Fibroblast of the conjunctiva (primary cell): ENCODE results near the gene PRICKLE1.

ENCODE experiments used
- DNase-seq: peaks from one replicate; pipeline ENCODE4 v3.0.0-alpha.2; 2010; ENCODE audit warnings: low read depth

The PRICKLE1 gene

GRCh38 chr12:42589465-42590329 is at the start of gene PRICKLE1:
TSS of gene PRICKLE1 (minus strand) at chr12:42589746. CDS start at chr12:42472516, 117,230 bp downstream.
- no peak for DNase-seq

- DNase-seq, result no peak
Observed at GRCh38 chr12:42638697-42639096, 49.2 kb upstream of the PRICKLE1 start.

- DNase-seq, result no peak
Observed at GRCh38 chr12:42638011-42638410, 48.5 kb upstream of the PRICKLE1 start.

DNA sequence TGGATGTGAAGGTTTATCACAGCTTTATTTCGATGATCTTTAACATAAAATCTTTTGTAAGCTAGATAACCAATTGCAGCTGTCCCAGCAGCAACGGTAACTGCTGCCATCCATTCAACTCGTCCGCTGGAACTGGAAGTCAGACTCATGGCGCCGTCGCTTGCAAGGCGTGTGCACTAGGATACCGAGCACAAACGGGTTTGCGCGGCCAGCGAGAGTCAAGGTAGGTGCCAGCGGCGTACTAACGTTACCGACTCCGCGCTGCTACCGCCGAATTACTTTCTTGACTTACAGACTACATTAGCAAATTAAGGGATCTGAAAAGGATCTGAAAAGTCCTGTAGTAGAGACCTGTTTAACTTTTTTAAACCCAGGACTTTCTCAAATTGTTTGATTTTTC is 47.4 kb upstream of the PRICKLE1 start:
- DNase-seq, result no peak

- DNase-seq, result no peak
Observed at GRCh38 chr12:42633594-42633993, 44.0 kb upstream of the PRICKLE1 start.

GRCh38 chr12:42631513-42631912 is 42.0 kb upstream of the PRICKLE1 start:
- DNase-seq, result no peak

- no peak for DNase-seq
Observed at GRCh38 chr12:42630314-42630713, 40.8 kb upstream of the PRICKLE1 start.

- DNase-seq, result no peak
Observed at GRCh38 chr12:42627151-42627550, 37.6 kb upstream of the PRICKLE1 start.

DNA sequence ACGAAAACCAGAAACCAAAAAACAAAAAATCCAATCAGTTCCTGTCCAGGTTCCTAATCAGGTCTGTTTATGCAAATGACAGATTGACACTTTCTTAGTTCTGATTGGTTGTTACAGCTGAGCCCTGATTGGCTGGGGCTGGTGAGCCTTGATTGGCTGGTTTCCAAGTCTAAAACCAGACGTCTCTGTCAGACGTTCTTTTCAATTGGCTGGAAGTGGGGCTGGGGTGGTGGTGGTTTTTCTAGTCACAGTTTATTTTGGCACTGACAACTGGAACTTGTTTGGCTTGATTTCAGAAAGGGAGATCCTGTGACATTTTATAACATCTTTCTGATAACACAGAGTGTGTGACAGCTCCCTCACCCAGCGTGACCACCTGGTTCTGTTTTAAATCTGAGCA is 36.1 kb upstream of the PRICKLE1 start:
- no peak for DNase-seq

DNA sequence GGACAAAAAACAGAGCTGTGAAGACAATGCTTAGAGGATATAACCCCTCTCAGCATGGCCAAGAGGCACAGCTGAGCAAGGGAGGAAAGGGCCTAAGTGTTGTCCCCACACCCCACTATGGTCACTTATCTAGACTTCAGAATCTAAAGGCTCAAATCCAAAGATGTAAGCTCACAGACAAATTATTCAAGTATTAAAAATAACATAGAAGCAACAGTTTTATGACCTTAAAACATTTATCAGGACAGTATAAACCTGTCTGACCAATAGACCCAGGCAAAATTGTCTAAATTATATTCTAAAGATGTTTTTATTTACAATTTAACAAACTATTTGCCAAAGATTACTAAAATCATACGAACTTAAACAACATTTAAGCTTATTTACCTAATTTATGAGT is 28.1 kb upstream of the PRICKLE1 start:
- DNase-seq, result no peak

DNA sequence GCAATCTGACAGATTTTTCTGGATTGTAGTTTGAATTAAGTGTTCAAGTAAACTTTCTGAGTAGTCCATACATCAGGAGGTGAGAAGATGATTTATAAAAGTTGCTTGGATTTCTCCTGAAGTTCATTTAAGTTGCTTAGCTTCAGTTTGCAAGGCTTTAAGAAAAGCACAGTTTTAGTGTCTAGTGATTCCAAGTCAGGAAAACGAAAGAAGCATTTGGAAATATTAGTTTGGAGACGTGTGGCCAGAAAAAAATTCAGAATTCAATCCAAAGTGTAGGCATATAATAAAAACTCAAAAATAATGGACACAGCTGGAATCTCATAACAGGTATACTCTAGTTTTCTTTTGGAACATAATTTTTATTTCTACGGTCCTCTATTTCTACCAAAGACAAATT is 25.5 kb upstream of the PRICKLE1 start:
- no peak for DNase-seq

GRCh38 chr12:42612231-42612613 is 22.7 kb upstream of the PRICKLE1 start:
- DNase-seq, result no peak

DNA sequence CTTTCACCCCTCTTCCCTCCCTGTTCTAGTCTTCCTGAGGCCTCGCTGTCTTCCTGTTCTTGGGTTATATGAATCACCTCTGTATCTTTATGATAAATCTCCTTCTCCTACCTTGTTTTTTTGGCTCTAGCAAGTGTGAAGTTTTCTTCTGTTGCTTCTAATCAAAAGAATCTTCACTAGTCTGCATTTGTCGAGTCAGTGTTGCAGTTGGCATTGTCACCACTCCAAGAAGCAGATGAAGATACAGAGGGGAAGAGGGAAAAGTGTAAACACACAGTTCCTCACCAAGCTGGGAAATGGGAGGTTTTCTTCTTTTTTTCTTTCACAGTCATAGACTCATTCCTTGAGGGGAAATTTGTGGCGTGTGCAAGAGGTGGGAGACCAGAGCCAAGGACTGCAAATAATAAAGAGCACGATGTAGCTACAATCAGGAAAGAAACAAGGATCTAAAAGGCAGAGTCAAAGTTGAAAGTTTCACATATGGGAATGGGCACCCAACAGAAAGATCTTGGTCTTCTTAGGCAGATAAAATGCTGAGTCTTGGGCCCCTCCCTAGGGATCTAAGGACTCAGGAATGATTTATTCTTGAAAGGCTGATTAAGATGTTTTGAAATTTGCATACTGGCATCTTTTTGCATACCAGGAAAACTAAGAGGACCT is 22.2 kb upstream of the PRICKLE1 start:
- DNase-seq, result no peak

DNA sequence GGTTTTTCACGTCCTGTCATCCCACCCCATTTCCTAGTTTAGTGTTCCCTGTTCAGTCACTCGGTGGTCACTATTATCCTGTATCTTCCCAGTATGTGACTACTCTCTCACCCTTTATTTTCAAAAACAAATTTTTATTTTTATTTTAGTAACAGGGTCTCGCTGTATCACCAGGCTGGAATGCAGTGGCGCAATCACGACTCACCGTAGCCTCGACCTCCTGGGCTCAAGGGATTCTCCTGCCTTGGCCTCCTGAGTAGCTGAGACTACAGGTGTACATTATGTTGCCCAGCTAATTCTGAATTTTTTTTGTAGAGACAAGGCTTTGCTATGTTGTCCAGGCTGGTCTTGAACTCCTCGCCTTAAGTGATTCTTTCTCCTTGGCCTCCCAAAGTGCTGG is 20.1 kb upstream of the PRICKLE1 start:
- no peak for DNase-seq

DNA sequence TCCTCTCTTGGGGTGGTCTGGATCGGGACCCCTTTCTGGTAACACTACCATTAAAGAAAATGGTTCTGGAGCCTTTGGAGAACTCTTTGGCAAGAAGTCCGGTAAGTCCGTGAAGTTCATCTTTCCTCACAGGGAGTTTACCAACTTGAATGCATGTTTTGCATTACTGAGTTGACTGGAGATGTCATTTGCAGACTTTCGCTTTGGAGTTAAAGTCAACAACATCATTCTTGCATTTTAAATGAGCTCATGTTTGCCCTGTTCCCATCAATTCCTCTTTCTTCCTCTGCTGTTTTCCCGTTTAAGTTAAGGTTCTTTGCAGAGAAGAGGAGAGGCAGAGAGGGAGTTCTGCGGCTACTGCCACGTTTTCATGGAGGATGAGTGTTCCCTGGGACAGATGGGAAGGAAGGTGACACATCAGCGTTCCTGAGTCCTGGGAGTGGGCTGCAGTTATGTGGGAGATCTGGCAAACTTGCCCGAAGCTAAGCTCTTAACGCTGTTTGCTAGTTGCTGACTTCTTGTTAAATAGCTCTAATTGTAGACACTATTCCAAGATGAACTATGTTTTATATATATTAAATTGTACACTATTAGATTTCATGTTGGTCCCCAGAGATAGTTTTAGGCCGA is 18.8 kb upstream of the PRICKLE1 start:
- DNase-seq, result no peak

DNA sequence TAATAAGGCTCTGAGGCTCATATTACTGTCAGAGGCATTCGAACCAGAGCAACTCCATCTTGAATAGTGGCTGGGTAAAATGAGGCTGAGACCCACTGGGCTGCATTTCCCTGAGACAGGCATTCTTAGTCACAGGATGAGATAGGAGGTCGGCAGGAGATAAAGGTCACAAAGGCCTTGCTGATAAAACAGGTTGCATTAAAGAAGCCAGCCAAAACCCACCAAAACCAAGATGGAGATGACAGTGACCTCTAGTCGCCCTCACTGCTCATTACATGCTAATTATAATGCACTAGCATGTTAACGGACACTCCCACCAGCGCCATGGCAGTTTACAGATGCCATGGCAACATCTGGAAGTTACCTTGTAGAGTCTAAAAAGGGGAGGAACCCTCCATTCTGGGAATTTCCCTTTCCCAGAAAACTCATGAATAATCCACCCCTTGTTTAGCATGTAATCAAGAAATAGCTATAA is 18.1 kb upstream of the PRICKLE1 start:
- DNase-seq, result no peak

GRCh38 chr12:42606471-42606870 is 16.9 kb upstream of the PRICKLE1 start:
- no peak for DNase-seq

DNA sequence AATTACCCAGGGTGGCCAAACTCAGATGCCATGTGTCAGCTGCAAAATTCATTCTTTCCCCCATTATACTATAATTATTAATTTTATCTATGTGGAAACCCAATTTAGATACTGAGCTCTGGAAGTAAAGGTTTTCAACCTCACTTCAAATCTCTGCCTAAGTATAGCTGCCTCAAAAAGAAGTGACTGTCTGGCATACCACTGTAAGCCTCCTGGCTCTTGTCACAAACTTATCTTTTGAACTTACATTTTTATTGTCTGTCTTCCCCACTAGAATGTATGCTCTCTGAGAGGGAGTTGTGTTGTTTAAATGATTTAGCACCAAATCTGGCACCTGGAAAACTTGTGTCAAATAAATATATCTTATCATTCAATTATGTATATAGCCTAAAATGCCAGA is 16.1 kb upstream of the PRICKLE1 start:
- DNase-seq, result no peak

GRCh38 chr12:42603246-42603990 is 13.9 kb upstream of the PRICKLE1 start:
- DNase-seq, result no peak

- DNase-seq, result no peak
Observed at GRCh38 chr12:42593874-42594273, 4.3 kb upstream of the PRICKLE1 start.

DNA sequence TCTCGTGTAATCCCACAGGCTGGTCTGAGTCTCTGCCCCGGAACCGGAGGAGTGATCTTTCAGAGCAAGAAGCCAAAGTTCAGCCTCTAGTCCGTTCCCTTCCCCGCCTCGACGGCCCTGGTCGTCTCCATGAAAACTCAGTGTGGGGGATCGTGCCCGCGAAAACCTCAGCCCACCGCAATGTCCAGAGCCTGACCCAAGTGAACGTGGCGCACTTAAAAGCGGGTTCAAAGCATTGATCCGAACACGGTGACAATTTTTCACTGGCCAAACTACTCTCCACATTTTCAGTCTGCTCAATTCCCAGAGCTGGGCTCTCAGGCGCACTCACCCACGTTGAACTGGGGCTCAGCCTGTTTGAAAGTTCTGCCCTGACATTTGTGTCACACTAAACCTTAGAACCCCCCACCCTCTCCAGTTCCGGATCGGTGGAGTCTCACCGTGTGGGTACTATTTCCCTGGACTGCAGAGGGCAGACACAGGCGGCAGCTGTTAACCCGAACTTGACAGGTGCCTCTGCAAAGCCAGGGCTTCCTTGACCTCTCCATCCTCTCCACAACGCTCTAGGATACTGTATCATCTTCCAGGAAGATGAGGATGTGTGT is 886 bp upstream of the PRICKLE1 start:
- no peak for DNase-seq
